LNCaP clone FGC (cell line): ENCODE results near the gene SORCS2.

ENCODE experiments used
- DNase-seq: peaks from one replicate; pipeline ENCODE4 v3.0.0-alpha.2; 2011; ENCODE audit warnings: low read depth
- H3K4me3 ChIP-seq: 2 replicates; pipeline ENCODE4 v1.5.1; 2011; ENCODE audit warnings: mild to moderate bottlenecking, low read depth, low read length, control low read depth
- CTCF ChIP-seq: IDR thresholded peaks from 2 replicates; pipeline ENCODE4 v1.5.1; 2012; ENCODE audit warnings: mild to moderate bottlenecking; ENCODE audit not compliant: control insufficient read depth, insufficient read depth; ENCODE audit errors: extremely low read depth

The SORCS2 gene

GRCh38 chr4:7692451-7693236 is 500.3 kb downstream of the SORCS2 start:
- no peak for DNase-seq
- no peak overlapping the region for H3K4me3 ChIP-seq
- TF ChIP-seq CTCF: no peak

GRCh38 chr4:7693237-7693608 is 500.9 kb downstream of the SORCS2 start:
- no peak for TF ChIP-seq CTCF
- no peak for DNase-seq
- no peak overlapping the region for H3K4me3 ChIP-seq

- no peak overlapping the region for H3K4me3 ChIP-seq
- TF ChIP-seq CTCF: no peak
- no peak for DNase-seq
These were observed 501.4 kb downstream of the SORCS2 start for GRCh38 chr4:7693711-7694110.

- no peak overlapping the region for H3K4me3 ChIP-seq
- no peak for DNase-seq
- no peak for TF ChIP-seq CTCF
These were observed 502.0 kb downstream of the SORCS2 start for GRCh38 chr4:7694324-7694723.

GRCh38 chr4:7697343-7697742 is 505.0 kb downstream of the SORCS2 start:
- H3K4me3 ChIP-seq: no peak overlapping the region
- TF ChIP-seq CTCF: no peak
- no peak for DNase-seq

GRCh38 chr4:7697821-7698220 is 505.5 kb downstream of the SORCS2 start:
- TF ChIP-seq CTCF: no peak
- no peak for DNase-seq
- H3K4me3 ChIP-seq: no peak overlapping the region

- no peak overlapping the region for H3K4me3 ChIP-seq
- TF ChIP-seq CTCF: peak; percentile 26; the same call in 1 of the 2 replicates
- no peak for DNase-seq
These were observed 506.2 kb downstream of the SORCS2 start for GRCh38 chr4:7698584-7698983.
